Measurements from ENCODE around the gene CEP112.
A peak's percentile ranks its signal among the peaks of the same experiment; 100 is the strongest.

Gene CEP112

DNA sequence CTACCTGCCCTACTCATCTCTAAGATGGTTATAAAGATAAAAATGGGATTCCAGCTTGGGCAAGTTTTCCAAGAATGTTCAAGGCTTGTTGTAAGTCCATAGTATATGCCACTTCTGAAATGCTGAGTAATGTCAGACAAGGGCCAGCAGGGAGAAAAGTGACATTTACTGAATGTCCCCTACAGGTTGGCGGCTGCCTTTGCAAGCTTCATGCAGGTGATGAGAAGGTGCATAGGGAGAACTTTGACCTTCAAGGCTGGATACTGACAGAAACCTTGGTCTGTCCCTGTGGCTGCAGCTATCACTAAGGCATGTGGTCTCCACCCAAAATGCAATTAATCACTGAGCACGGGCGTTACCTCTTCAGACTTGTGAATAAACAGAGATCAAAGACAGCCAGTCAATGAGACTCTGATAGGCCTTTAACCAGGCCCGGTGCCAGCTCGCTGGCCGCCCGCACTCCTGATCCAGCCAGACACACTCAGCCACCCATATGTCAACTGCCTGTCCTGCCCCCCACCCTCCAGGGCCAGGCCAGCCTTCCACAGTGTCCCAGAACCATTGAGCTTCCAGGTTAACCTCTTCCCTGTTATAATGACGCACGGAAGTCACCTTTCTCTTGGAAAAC, 603.6 kb downstream of the CEP112 start:
- CTCF ChIA-PET: no interaction called here
- TF ChIP-seq LEF1 (IDR thresholded peaks at IDR 0.05; ENCODE audit: borderline replicate concordance): no peak
- no peak for TF ChIP-seq ELF4 (IDR thresholded peaks at IDR 0.05)
- POLR2A ChIA-PET: no interaction called here
- no peak for DNase-seq (ENCODE audit: extremely low spot score)

GRCh38 chr17:65587534-65588180, 604.3 kb downstream of the CEP112 start:
- ChIA-PET POLR2A (no interaction called here), CTCF (no interaction called here)
- TF ChIP-seq CTBP1 (IDR thresholded peaks at IDR 0.05; ENCODE audit: borderline replicate concordance) (no peak), LEF1 (IDR thresholded peaks at IDR 0.05; ENCODE audit: borderline replicate concordance) (no peak)
- DNase-seq (ENCODE audit: extremely low spot score): no peak

GRCh38 chr17:65586899-65587298, 605.0 kb downstream of the CEP112 start:
- peak; percentile 34 for DNase-seq (ENCODE audit: extremely low spot score)
- CTCF ChIA-PET: no interaction called here
- TF ChIP-seq FOXM1 (IDR thresholded peaks at IDR 0.05; ENCODE audit: borderline replicate concordance) (no peak), ARNT (IDR thresholded peaks at IDR 0.05) (no peak), ZNF384 (IDR thresholded peaks at IDR 0.05) (no peak), BHLHE40 (IDR thresholded peaks at IDR 0.05; ENCODE audit: borderline replicate concordance) (no peak), ELF4 (IDR thresholded peaks at IDR 0.05) (no peak), SP1 (IDR thresholded peaks at IDR 0.05) (no peak), FOXK2 (IDR thresholded peaks at IDR 0.05) (no peak)
- POLR2A ChIA-PET: no interaction called here

Data from HEK293T (cell line).